ENCODE measurements around the gene HTATSF1.

DNA sequence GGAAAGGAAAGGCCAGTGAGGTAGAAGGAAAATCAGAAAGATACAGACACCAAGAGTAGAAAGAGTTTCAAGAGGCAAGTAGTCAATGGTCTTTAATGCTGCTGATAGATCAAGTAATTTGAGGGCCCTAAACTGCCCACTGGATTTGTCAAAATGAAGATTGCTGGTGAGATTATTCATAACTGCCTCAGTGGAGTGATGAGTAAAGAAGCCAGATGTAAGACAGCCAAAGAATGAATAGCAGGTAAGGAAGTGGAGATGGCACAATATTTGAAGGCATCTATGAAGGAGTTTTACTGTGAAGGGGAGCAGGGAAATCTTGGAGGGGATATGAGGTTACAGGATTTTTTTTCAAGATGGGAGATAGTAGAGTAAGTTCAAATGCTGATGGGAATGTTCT, 49.4 kb upstream of the HTATSF1 start:
- TF ChIP-seq, protein P1, sequence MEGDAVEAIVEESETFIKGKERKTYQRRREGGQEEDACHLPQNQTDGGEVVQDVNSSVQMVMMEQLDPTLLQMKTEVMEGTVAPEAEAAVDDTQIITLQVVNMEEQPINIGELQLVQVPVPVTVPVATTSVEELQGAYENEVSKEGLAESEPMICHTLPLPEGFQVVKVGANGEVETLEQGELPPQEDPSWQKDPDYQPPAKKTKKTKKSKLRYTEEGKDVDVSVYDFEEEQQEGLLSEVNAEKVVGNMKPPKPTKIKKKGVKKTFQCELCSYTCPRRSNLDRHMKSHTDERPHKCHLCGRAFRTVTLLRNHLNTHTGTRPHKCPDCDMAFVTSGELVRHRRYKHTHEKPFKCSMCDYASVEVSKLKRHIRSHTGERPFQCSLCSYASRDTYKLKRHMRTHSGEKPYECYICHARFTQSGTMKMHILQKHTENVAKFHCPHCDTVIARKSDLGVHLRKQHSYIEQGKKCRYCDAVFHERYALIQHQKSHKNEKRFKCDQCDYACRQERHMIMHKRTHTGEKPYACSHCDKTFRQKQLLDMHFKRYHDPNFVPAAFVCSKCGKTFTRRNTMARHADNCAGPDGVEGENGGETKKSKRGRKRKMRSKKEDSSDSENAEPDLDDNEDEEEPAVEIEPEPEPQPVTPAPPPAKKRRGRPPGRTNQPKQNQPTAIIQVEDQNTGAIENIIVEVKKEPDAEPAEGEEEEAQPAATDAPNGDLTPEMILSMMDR (IDR thresholded peaks at IDR 0.05) = no peak
- no peak for TF ChIP-seq POLR2A (IDR thresholded peaks at IDR 0.05)

Data from thyroid gland (tissue), 4 donors.